GM18498 (cell line): ENCODE results near the gene CHN1.

Experiments used
- ATAC-seq: cut with Tn5 transposase; IDR thresholded peaks from one replicate; pipeline ENCODE4 v1.9.1; 2021; ENCODE audit warnings: mild to moderate bottlenecking, moderate library complexity; ENCODE audit not compliant: unreplicated experiment

The CHN1 gene

GRCh38 chr2:174925046-174925784, 80.0 kb downstream of the CHN1 start:
- ATAC-seq, result no peak

GRCh38 chr2:174924061-174924693, 81.0 kb downstream of the CHN1 start:
- ATAC-seq, result no peak

GRCh38 chr2:174919947-174920595, 85.1 kb downstream of the CHN1 start:
- no peak for ATAC-seq

GRCh38 chr2:174918886-174919526, 86.2 kb downstream of the CHN1 start:
- no peak for ATAC-seq

GRCh38 chr2:174916270-174916930, 88.8 kb downstream of the CHN1 start:
- ATAC-seq, result no peak

- no peak for ATAC-seq
These were observed 90.1 kb downstream of the CHN1 start for GRCh38 chr2:174914853-174915760.

GRCh38 chr2:174908284-174908683, 96.9 kb downstream of the CHN1 start:
- ATAC-seq, result no peak

- no peak for ATAC-seq
These were observed 102.0 kb downstream of the CHN1 start for GRCh38 chr2:174903264-174903556.

- no peak for ATAC-seq
These were observed 102.5 kb downstream of the CHN1 start for GRCh38 chr2:174902506-174903263.

- ATAC-seq, result no peak
These were observed 104.1 kb downstream of the CHN1 start for GRCh38 chr2:174901075-174901474.

- ATAC-seq, result no peak
These were observed 107.9 kb downstream of the CHN1 start for GRCh38 chr2:174897286-174897685.

GRCh38 chr2:174893018-174893417, 112.2 kb downstream of the CHN1 start:
- no peak for ATAC-seq

GRCh38 chr2:174892546-174892945, 112.6 kb downstream of the CHN1 start:
- ATAC-seq, result no peak

- no peak for ATAC-seq
These were observed 116.4 kb downstream of the CHN1 start for GRCh38 chr2:174888646-174889271.

- ATAC-seq, result no peak
These were observed 117.0 kb downstream of the CHN1 start for GRCh38 chr2:174888146-174888545.

- no peak for ATAC-seq
These were observed 122.8 kb downstream of the CHN1 start for GRCh38 chr2:174882416-174882815.

GRCh38 chr2:174881678-174882077, 123.5 kb downstream of the CHN1 start:
- ATAC-seq, result no peak

- no peak for ATAC-seq
These were observed 126.5 kb downstream of the CHN1 start for GRCh38 chr2:174878537-174879147.

GRCh38 chr2:174877751-174878150, 127.4 kb downstream of the CHN1 start:
- ATAC-seq, result no peak
